ENCODE measurements around the gene PCNT. TPM values are rescaled to one million over a fixed set of nuclear protein-coding genes. Genes with fewer than 3 reads are reported as not detected.
"Not testable (repeated sequence)": the region's sequence is repeated elsewhere in the genome, so short reads cannot be mapped to it uniquely, and the experiment has no call there.

The PCNT gene
- total RNA-seq, 1 experiment from 2014 or later = 20.5 TPM

GRCh38 chr21:46361176-46361575, 37.2 kb downstream of the PCNT start:
- no peak for DNase-seq (ENCODE audit: low spot score)

GRCh38 chr21:46361935-46362334, 38.0 kb downstream of the PCNT start:
- DNase-seq (ENCODE audit: low spot score) = no peak

DNA sequence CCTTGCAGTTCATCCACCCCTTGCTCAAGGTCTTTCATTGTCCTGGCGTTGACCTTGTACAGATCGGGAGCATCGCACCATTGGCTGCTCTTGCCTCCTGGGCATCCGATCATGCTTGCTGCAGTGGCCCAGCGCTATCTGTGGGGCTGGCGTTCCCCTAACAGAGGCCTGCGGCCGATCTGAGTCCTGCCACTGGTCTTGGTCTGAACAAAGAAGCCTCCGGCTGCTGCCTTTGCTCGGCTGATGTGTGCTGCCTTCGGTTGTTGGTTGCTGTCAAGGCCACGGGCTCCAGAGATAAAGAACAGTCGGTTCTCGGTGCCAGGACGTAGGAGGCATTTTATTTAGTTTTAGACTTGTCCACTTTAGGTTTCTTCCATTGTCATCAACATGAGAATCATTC, 39.0 kb downstream of the PCNT start:
- no peak for DNase-seq (ENCODE audit: low spot score)

DNA sequence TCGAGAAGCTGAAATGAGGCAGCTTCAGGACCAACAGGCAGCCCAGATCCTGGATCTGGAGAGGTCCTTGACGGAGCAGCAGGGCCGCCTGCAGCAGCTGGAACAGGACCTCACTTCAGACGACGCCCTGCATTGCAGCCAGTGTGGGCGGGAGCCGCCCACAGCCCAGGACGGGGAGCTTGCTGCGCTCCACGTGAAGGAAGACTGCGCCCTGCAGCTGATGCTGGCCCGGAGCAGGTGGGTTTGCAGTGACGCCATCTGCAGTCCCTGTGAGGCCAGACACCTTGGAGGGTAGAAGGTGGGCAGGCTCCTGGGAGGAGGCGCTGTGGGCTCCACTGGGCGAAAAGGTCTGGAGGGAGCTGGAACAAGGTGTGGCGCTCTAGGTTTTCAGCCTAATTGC, 39.7 kb downstream of the PCNT start:
- no peak for DNase-seq (ENCODE audit: low spot score)

GRCh38 chr21:46366091-46366490, 42.1 kb downstream of the PCNT start:
- no peak for DNase-seq (ENCODE audit: low spot score)

- DNase-seq (ENCODE audit: low spot score) = no peak
Observed at GRCh38 chr21:46366561-46366960, 42.6 kb downstream of the PCNT start.

DNA sequence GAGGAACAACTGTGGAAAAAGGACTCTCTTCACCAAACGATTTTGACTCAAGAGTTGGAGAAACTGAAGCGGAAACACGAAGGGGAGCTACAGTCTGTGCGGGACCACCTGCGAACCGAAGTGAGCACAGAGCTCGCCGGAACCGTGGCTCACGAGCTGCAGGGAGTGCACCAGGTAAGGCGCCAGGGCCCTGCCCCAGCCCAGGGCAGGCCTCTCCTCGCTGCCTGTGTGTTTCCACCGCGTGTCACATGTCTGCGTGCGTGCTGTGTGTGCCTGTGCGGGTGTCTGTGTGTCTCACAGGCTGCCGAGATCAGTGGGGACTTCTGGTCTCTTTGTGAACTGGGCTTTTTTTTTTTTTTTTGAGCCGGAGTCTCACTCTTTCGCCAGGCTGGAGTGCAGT, 43.0 kb downstream of the PCNT start:
- DNase-seq (ENCODE audit: low spot score) = no peak

DNA sequence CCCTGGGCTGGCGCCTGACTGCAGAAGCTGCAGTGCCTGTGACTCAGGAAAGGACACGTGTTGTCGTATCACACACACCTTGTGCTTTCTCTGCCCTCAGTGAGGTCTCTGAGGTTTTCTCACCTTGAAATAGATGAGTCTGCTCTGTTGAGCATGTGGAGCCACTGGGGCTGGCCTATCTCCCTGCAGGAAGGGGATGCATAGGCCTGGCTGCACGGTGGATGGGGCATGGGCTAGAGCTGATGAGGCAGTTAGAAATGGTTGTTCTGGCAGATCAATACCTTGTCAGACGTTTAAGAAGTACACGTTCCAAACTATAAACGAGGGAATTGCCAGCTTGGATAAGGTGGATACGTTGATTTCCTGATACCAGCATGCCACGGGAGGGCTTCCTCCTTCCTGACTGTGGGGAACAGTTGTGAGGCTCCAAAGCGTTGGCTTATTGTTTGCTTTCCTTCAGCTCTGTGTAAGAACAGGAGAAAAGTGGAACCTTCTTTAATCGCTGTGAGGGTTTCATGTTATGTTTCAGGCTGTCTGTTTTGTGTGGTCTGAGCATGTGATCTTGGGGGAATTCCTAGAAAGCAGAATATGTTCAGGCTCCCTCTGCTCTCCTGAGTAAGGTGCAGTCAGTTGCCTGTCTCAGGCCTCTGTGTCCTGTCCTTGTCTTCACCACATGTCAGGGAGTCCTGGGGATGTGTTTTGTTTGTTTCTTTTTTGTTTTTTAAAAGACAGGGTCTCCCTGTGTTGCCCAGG, 44.8 kb downstream of the PCNT start:
- no peak for DNase-seq (ENCODE audit: low spot score)

GRCh38 chr21:46369520-46370235, 45.7 kb downstream of the PCNT start:
- no peak for DNase-seq (ENCODE audit: low spot score)

DNA sequence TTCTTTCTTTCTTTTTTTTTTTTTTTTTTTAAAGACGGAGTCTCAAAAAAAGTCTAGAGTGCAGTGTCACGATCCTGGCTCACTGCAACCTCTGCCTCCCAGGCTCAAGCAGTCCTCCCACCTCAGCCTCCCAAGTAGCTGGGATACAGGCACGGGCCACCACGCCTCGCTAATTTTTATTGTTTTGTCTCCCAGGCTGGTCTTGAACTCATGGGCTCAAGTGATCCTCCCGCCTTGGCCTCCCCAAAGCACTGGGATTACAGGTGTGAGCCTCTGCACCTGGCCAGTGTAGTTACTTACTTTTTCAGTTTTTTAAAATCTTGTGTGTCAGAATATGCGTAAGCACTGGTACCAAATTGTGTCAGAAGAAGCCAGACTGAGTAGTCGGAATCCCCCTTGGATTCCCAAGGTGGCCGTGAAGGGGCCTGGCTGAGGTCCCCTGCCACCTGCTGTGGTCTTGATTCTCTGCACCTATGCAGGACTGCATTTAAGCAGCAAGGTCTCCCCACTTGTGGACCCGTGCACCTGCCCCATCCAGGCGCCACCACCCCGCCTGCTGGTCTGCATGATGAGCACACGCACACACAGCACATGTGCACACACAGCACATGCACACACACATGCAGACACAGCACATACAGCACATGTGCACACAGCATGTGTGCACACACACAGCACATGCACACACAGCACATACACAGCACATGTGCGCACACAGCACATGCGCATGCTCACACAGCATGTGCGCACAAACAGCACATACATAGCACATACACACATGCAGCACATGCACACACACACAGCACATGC, 47.5 kb downstream of the PCNT start:
- DNase-seq (ENCODE audit: low spot score) = no peak

GRCh38 chr21:46372014-46372485, 48.1 kb downstream of the PCNT start:
- no peak for DNase-seq (ENCODE audit: low spot score)

GRCh38 chr21:46372947-46373346, 49.0 kb downstream of the PCNT start:
- not testable (repeated sequence) for DNase-seq (ENCODE audit: low spot score)

GRCh38 chr21:46374761-46375389, 50.9 kb downstream of the PCNT start:
- no peak for DNase-seq (ENCODE audit: low spot score)

- DNase-seq (ENCODE audit: low spot score) = no peak
Observed at GRCh38 chr21:46375560-46376230, 51.7 kb downstream of the PCNT start.

GRCh38 chr21:46376231-46376628, 52.3 kb downstream of the PCNT start:
- no peak for DNase-seq (ENCODE audit: low spot score)

DNA sequence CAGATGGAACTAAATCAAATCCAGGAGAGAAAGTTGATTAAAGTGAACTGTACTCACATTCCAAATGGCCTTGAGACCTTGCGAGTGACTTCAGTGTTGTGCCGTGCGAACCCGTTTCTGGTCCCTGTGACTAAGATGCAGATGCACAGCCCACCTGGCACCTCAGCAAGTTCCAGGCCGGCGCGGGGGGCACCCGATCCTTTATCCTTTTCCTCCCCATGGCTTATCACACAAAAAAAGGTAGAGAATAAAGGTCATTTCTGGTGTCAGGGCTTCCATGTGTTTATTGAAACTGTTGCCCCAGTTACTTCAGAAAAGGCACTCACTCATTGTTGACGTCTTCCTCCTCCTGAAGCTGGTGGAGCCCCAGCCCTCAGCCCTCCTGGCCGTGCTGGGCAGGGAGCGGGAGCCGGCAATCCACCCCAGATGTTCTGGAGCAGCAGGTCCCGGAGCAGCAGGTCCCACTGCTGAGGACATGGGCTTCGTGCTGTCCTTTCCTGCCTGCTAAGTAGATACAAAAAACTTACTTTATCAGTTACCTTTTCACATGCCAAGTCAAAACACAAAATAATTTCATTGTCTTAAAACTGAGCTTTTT, 53.0 kb downstream of the PCNT start:
- no peak for DNase-seq (ENCODE audit: low spot score)

DNA sequence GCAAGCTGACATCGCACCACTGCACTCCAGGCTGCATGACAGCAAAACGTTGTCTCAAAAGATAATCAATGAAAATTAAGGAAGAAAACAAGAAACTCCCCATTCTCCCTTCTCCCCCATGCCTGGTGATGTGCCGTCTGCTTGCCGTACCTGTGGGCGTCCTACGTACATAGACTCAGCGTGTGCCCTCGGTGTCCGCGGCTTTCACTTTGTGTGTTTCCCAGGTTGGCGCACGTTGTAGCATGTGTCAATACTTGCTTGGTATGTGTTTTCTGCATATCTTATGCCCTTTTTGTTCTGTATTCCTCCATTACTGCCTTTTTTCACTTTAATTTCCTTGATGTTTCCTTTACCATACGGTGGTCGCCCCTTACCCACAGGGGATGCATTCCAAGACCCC, 53.8 kb downstream of the PCNT start:
- DNase-seq (ENCODE audit: low spot score) = no peak

- no peak for DNase-seq (ENCODE audit: low spot score)
Observed at GRCh38 chr21:46379105-46379504, 55.1 kb downstream of the PCNT start.

- no peak for DNase-seq (ENCODE audit: low spot score)
Observed at GRCh38 chr21:46379691-46380090, 55.7 kb downstream of the PCNT start.

GRCh38 chr21:46381541-46381940, 57.6 kb downstream of the PCNT start:
- no peak for DNase-seq (ENCODE audit: low spot score)

DNA sequence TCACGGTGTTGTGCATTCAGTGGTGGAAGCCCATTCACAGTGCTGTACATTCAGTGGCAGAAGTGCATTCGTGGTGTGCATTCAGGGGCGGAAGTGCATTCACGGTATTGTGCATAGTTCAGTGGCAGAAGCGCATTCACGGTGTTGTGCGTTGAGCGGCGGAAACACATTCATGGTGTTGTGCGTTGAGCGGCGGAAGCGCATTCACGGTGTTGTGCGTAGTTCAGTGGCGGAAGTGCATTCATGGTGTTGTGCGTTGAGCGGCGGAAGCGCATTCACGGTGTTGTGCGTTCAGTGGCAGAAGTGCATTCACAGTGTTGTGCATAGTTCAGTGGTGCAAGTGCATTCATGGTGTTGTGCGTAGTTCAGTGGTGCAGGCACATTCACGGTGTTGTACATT, 60.6 kb downstream of the PCNT start:
- DNase-seq (ENCODE audit: low spot score) = no peak

All from A172 (cell line).